HG03060 (cell line): ENCODE results near the gene CHADL.

Source experiments
- ATAC-seq: cut with Tn5 transposase; IDR thresholded peaks from one replicate; pipeline ENCODE4 v1.9.1; 2021; ENCODE audit warnings: low read depth, moderate number of reproducible peaks; ENCODE audit not compliant: unreplicated experiment

The CHADL gene

GRCh38 chr22:41234815-41235695, 5.7 kb downstream of the CHADL start:
- ATAC-seq, result no peak

- ATAC-seq, result no peak
Observed at GRCh38 chr22:41231369-41231768, 9.4 kb downstream of the CHADL start.

GRCh38 chr22:41230401-41230785, 10.3 kb downstream of the CHADL start:
- no peak for ATAC-seq

- no peak for ATAC-seq
Observed at GRCh38 chr22:41229730-41230400, 10.9 kb downstream of the CHADL start.

GRCh38 chr22:41229215-41229614, 11.5 kb downstream of the CHADL start:
- no peak for ATAC-seq

GRCh38 chr22:41226723-41227655, 13.7 kb downstream of the CHADL start:
- ATAC-seq, result no peak

- no peak for ATAC-seq
Observed at GRCh38 chr22:41223535-41223934, 17.2 kb downstream of the CHADL start.

GRCh38 chr22:41222846-41223507, 17.8 kb downstream of the CHADL start:
- ATAC-seq, result no peak

GRCh38 chr22:41217553-41218157, 23.1 kb downstream of the CHADL start:
- ATAC-seq, result no peak

GRCh38 chr22:41216984-41217383, 23.7 kb downstream of the CHADL start:
- no peak for ATAC-seq

GRCh38 chr22:41215926-41216325, 24.8 kb downstream of the CHADL start:
- no peak for ATAC-seq

GRCh38 chr22:41215409-41215808, 25.3 kb downstream of the CHADL start:
- ATAC-seq, result no peak

- no peak for ATAC-seq
Observed at GRCh38 chr22:41206719-41207118, 34.0 kb downstream of the CHADL start.

GRCh38 chr22:41204992-41205900, 35.5 kb downstream of the CHADL start, which contains the start of gene L3MBTL2:
Gene L3MBTL2 (plus strand): TSS chr22:41205312. CDS start chr22:41205363, 51 bp downstream.
- peak; percentile 77 for ATAC-seq

GRCh38 chr22:41204066-41204465, 36.7 kb downstream of the CHADL start:
- ATAC-seq, result no peak

GRCh38 chr22:41203118-41203517, 37.6 kb downstream of the CHADL start:
- ATAC-seq, result no peak

GRCh38 chr22:41201141-41201540, 39.6 kb downstream of the CHADL start:
- no peak for ATAC-seq

- ATAC-seq, result no peak
Observed at GRCh38 chr22:41198027-41198580, 42.6 kb downstream of the CHADL start.
